Middle frontal gyrus (tissue), 1 donor: Measurements from ENCODE around the gene SH3PXD2A.

Experiments
- DNase-seq: peaks from one replicate; pipeline ENCODE4 v3.0.0-alpha.2; 2015; ENCODE audit warnings: low spot score; ENCODE audit errors: extremely low spot score

Gene SH3PXD2A

GRCh38 chr10:103879409-103879808 is 24.0 kb upstream of the SH3PXD2A start:
- DNase-seq: no peak

- DNase-seq: no peak
These were observed 22.5 kb upstream of the SH3PXD2A start for GRCh38 chr10:103877861-103878260.

- no peak for DNase-seq
These were observed 20.8 kb upstream of the SH3PXD2A start for GRCh38 chr10:103876155-103876554.

GRCh38 chr10:103874730-103875129 is 19.4 kb upstream of the SH3PXD2A start:
- DNase-seq: no peak

DNA sequence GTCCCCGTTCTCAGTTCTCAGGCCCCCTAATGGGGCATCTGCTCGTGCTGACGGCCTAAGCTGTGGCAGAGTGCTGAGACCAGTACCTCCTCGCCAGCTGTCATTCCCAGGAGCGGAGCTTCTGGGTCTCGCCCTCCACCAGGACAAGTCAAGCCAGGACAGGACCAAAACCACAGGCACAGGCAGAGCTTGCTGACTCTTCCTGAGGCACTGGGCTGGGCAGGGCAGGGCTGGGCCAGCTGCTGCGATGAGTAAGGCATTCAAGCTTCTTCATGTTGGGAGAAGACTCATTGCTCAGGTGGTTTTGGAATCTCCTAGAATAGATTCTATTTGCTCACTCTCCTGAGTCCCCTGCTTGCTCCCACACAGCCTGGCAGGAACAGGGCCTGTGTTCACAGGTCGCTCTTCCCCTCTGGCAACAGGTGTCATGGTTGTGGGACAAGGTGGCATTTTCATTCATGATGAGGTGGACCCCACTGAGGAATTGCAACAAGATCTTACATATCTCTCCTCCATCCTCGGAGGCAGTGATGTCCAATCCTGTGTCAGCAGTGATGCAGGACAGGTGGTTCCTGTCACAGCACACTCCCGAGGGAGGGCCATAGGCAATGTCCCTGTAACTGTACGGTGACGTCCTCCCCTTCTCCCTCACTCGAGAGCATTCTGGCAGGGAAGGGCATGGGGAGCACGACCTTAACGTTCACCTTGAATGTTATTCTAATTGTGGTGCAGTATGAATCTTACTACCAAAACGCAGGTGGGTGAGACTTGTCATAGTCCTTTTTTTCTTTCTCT is 17.0 kb upstream of the SH3PXD2A start:
- DNase-seq: no peak

DNA sequence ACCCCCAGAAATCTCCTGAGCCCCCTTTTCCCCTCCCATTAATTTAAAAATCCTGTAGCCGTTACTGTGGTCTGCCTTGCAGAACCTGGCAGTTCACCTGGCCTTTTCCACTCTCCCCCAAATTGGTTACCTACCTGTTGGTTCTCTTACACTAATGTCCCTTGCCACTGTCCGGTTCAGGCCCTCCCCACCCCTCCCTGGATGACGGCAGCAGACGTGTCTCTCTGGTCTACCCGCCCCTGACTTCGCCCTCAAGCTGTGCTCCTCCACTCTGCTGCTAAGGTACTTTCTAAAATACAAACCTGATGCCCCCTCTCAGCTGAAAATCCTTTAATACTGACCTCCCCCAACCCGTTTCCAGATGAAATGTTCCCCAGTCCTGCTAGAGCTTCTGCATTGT is 15.6 kb upstream of the SH3PXD2A start:
- DNase-seq: no peak

DNA sequence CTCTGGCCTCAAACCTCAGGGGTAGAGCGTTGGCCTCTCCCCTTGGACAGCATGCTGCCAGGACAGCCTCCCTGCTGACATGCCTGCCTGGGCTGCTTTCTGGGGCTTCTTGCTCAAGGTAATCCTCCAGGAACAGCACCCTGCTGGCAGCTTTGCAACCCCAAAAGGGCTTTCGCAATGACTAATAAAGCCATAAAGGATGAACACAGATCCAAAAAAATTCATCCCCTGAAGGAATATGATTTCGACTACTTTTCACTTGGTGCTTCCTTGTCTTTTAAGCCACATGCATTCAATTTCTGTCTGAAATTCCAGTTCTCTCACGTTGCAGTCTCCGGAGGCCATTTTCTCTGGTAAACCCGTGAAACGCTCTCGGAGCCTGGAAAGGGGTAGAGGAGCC is 15.1 kb upstream of the SH3PXD2A start:
- no peak for DNase-seq

DNA sequence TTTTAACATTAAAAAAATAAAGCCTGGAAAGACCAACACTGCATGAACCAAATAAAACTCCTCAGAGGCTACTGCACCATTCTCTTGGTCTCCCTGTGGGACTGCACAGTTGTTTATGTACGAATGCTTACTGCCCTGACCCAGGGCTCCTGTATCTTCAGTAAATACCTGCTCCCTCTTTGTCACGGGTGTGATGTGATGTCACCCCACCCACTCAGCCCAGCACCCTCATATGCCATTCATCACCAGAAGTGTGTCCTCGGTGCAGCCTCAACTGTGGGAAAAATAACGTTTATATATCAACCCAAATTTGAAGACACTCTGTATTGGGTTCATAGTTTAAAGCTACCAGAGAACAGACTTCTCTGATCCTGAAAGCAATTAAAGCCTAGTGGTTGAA is 14.0 kb upstream of the SH3PXD2A start:
- no peak for DNase-seq

DNA sequence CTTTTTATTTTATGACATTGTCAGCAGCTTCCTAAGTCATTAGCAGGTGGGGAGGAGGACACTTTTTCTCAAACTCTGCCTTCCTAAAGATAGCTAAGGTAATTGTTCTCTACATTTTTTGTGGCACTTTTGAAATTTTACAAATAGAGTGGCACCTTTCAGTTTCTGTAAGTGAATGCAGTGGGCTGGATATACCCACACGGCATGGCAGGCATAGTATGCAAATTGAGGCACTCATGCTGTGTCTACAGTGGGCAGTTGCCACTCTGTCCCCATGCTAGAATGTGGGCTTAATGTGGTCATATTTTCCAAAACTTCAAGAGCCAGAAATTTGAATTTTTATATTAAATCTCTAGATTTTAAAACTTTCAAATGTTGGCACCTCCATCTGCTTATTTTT is 12.8 kb upstream of the SH3PXD2A start:
- DNase-seq: no peak

DNA sequence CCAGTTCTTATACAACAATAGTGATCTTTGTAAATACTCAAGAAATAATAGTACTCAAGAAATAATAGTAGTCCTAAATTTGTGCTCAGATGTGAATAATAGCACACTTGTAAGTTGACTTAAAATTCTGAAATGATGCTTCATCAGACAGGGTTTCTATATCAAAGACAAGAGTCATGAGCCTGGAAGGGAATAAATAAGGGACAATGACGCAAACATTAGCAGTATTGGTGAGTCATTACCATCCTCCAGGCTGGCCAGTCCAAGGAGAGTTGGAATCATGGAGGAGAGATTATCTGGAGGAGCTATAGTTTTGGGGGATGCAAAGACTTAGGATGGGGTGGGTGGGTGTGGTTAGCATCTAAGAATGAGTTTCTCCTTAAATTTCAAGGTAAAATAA is 6.1 kb upstream of the SH3PXD2A start:
- DNase-seq: no peak

DNA sequence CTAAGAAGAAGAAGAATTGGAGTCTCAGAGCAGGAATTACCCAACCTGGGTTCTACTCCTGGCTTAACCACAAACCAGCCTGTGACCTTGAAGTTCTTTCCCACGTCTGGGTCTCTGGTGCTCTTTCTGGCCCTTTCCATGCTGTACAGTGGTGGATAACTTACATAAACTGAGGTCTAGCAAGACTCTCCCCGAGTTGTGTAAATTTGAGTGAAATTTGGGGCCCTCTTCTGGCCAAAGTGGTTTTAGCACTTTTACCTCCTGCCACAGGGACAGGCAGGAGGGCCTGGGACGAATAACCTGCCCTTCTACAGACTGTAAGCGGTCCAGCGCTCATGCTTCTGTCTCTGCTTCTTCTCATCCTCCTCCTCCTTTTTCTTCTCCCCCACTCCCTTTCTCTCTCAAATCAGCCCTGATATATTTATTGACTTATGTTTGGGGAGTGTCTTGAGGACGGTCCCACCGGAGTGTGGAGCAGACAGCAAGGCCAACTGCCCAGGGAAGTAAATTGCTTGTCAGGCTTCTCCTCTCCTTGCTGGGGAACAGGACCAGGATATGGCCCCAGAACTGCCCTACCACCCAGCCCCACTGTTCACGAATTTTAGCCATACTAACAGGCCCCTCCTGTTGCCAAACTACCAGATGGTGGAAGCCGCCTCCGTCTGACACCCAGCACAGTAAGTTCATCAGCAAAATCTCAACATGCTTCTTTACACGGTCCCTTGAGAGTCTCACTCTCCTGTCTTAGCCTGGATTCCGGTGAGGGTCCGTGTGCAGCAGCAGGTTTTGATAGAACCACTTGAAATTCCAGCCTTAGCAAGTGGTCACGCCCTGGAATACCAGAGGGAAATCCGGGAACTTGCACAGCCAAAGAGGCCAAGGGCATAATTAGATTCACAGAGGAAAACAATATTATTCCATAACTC is 4.0 kb upstream of the SH3PXD2A start:
- peak; percentile 60 for DNase-seq

GRCh38 chr10:103858360-103858759 is 3.0 kb upstream of the SH3PXD2A start:
- DNase-seq: no peak

DNA sequence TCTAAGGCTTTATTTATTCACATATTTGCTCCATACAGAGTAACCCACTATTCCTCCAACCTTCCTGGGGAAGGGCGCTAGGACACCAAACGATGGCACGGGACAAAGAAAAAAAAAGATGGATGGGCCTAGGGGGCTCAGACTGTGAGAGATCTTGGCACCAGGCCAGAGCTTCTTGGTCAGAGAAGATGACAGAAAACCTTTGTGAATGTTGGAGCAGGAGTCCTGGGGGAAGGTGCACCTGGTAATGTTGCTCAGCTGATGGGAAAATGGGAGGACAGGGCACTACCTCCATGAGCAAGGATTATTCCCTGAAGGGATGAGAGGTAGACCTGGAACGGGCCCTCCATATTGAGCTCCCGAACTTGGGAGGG is 1.4 kb upstream of the SH3PXD2A start:
- no peak for DNase-seq

DNA sequence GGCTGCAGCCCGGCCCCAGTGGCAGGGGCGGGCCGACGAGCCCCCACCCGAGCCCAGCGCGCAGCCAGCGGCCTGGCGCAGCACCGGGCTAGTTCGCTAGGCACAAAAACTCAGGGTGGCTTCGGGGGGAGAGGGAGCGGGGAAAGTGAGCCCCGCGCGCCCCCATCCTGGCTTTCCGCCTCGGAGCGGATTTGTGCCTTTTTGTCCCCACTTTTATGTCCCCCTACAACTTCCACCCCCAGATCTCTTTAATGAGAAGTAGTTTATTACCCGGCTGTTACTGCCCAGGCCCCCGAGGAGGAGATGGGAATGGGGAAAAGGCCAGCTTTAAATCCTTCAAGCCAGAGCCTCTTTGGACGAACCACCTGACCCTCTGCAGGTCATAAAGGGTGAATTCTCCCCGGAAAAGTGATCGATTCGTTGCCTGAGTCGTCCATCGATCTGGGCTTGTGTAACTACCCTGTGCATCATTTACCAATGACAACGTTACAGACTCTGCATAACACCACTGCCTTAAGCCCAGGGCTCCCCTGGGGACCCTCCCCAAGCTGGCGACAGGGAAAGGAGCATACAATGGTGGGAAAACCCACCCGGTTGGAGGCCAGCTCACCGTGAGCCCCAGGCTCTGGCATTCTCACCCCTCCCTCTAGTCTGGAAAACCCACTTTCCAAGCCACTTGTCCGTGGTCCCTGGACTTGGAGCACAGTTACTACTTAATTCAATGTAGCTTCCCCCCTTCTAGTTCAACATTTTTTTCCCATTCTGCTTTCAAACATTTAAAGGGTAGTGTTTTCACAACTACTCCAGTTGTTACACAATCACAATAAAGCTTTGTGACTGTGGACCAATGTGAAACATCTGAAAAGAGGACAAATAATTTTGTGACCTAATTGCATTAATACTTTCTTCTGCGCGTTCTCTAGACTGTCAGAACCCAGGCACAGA is 748 bp upstream of the SH3PXD2A start:
- DNase-seq: no peak

DNA sequence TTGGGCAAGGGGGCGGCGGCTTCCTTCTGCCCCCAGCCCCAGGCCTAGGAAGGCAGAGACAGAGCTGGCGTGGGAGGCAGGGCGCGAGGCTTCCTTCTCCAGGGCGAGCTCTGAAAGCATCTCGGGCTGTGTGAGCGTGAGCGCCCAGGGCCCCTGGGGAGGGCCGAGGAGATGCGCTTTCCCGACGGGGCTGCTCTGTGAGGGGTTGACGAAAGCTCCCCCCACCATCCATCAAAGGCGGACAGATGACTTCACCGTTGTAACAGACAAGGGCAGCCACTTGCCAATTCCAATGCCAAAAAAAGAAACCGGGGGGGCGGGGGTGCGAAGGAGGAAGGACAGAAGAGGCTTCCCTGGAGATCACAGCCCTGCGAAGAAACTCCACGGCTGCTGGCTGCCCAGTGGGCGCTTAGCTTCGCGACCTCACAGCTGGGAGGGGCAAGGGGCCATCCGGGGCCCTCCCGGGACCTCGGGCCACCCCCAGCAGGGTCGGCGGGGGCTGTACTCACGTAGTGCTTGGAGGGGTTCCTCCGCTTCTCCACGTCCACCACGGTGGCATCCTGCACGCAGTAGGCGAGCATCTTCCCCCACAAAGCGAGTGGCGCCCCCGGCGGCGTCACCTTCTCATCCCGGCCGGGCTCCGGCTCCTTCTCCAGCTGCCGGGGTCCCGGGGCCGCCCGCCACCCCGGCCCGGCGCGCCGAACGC is 537 bp downstream of the SH3PXD2A start:
- DNase-seq: no peak

DNA sequence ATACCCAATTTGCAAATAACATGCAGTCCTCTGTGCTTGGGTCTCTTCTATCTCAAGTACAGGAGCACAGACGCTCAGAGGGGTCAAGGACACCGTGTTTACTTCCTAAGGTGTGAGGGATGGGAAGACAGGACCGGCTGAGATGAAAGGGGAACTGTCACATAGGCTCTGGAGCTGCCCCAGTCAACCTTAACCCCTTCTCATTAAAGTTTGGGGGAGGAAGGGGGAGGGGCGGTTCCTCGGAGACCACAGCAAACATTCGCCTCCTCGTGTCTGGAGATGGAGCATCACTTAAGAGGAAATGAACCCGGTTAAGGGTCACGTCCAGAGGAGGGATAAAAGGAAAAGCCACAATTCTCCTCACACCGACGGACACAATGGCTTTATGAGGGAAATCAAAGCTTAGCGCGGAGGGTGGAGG is 1.1 kb downstream of the SH3PXD2A start:
- no peak for DNase-seq

GRCh38 chr10:103853428-103854264 is 1.7 kb downstream of the SH3PXD2A start:
- no peak for DNase-seq

DNA sequence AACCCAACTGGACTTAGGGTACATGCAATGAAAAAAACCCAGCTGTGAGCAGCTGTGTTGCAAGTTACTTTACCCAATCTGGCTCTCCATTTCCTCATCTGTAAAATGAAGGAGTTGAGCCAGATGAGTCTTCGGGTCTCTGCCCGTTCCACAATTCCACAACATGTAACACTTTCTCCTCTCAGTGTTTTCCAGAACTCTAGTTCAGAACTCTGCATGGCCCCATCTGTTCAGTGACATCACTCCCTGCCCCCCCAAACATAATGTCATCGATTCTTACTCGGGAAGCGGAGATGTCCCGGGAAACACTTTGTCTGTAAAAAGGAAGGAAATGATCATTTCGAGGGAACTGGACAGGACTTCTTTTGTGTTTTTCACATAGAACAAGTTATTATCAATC is 2.5 kb downstream of the SH3PXD2A start:
- DNase-seq: no peak

DNA sequence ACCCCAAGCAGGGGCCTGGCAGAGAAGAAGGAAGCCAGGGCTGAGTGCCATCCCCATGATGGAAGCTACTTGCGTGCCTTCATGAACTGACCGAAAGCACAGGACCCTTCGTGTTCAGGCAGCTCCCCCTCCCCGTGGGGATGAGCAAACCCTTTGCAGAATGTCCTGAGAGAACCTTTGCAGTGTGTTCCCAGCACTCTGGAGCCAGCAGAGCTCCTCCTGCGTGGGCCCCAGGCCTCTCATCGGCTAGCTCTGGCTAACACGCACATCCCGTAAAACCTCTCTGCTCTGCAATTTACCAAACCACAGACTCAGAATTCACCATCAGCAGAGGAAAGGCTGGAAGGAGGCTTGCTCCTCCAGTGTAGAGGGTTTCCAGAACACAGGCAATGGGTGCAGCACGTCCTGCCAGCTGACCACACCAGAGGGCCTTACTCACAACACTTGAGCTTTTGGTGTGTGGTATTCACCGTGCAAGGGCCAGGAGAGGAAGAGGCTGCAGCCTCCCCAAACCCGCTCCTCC is 3.1 kb downstream of the SH3PXD2A start:
- no peak for DNase-seq

- DNase-seq: no peak
These were observed 4.1 kb downstream of the SH3PXD2A start for GRCh38 chr10:103851261-103851660.
